Lower lobe of right lung (tissue), 2 donors: ENCODE results near the gene LRRC41. TPM values are rescaled to one million over a fixed set of nuclear protein-coding genes. Genes with fewer than 3 reads are reported as not detected.

Experiments
- ATAC-seq, 2 donors: fragments of 200-7000 bp; cut with Tn5 transposase; one replicate each; pipeline ENCODE4 v1.9.1; 2020 to 2022; ENCODE audit warnings: mild to moderate bottlenecking in 2 of 2, moderate library complexity in 2 of 2
- DNase-seq: peaks from one replicate; pipeline ENCODE4 v3.0.0-alpha.2; 2020
- H3K27ac ChIP-seq: fragments of 200-600 bp; one replicate; pipeline ENCODE4 v1.8.0; 2022
- H3K27me3 ChIP-seq: fragments of 200-600 bp; one replicate; pipeline ENCODE4 v1.8.0; 2022; ENCODE audit warnings: low read depth
- H3K36me3 ChIP-seq: fragments of 200-600 bp; one replicate; pipeline ENCODE4 v1.8.0; 2022; ENCODE audit warnings: mild to moderate bottlenecking
- H3K4me1 ChIP-seq: fragments of 200-600 bp; one replicate; pipeline ENCODE4 v1.8.0; 2022
- H3K4me3 ChIP-seq: fragments of 200-600 bp; one replicate; pipeline ENCODE4 v1.8.0; 2022; ENCODE audit warnings: mild to moderate bottlenecking
- H3K9me3 ChIP-seq: fragments of 200-600 bp; one replicate; pipeline ENCODE4 v1.8.0; 2022
- CTCF ChIP-seq: fragments of 200-600 bp; IDR thresholded peaks from one replicate; pipeline ENCODE4 v1.8.0; 2022; ENCODE audit warnings: antibody characterized with exemption, mild to moderate bottlenecking
- intact Hi-C: fragments of 100-400 bp; cut with DNase I; formaldehyde crosslinking; loops from one replicate; pipeline ENCODE4 v1.11.0; 2022
- total RNA-seq: library from RNA; stranded (reverse); fragmentation: NEBNext Ultra II Directional; extraction: Animal tissue kit (Norgen Biotek cat#: 25700); gene quantifications from one replicate; pipeline ENCODE4 v1.2.1, GENCODE V29; 2021
- donor health status: DM: no; HTN: yes; CAD: no; lungs with severe emphysema.

The LRRC41 gene
- total RNA-seq, 1 donor from 2014 or later: 47.6 TPM

- ATAC-seq: no peak
- H3K36me3 ChIP-seq: peaks cover 76% of the 10 kb centered on the region
- no peaks in the 10 kb centered on the region for H3K27me3 ChIP-seq
- DNase-seq: no peak
- H3K9me3 ChIP-seq: no peaks in the 10 kb centered on the region
- no peak overlapping the region for H3K27ac ChIP-seq
- intact Hi-C loops: no loop called here
- H3K4me3 ChIP-seq: no peak overlapping the region
- no peak for TF ChIP-seq CTCF
- no peaks in the 10 kb centered on the region for H3K4me1 ChIP-seq
These were observed 23.3 kb downstream of the LRRC41 start for GRCh38 chr1:46280092-46280491.

- no peak for ATAC-seq
- intact Hi-C loops: no loop called here
- no peak for DNase-seq
- H3K36me3 ChIP-seq: peaks cover 63% of the 10 kb centered on the region
- H3K27me3 ChIP-seq: no peaks in the 10 kb centered on the region
- no peak overlapping the region for H3K27ac ChIP-seq
- no peaks in the 10 kb centered on the region for H3K4me1 ChIP-seq
- H3K9me3 ChIP-seq: no peaks in the 10 kb centered on the region
- no peak for TF ChIP-seq CTCF
- H3K4me3 ChIP-seq: no peak overlapping the region
These were observed 24.6 kb downstream of the LRRC41 start for GRCh38 chr1:46278807-46279206.

- no peak overlapping the region for H3K4me3 ChIP-seq
- no peaks in the 10 kb centered on the region for H3K4me1 ChIP-seq
- no peak overlapping the region for H3K27ac ChIP-seq
- DNase-seq: no peak
- H3K27me3 ChIP-seq: no peaks in the 10 kb centered on the region
- TF ChIP-seq CTCF: no peak
- intact Hi-C loops: no loop called here
- ATAC-seq: no peak
- H3K36me3 ChIP-seq: peaks cover 53% of the 10 kb centered on the region
- H3K9me3 ChIP-seq: no peaks in the 10 kb centered on the region
These were observed 25.6 kb downstream of the LRRC41 start for GRCh38 chr1:46277658-46278373.

- H3K36me3 ChIP-seq: peaks cover 28% of the 10 kb centered on the region
- no peak for ATAC-seq
- TF ChIP-seq CTCF: no peak
- no peaks in the 10 kb centered on the region for H3K9me3 ChIP-seq
- intact Hi-C loops: no loop called here
- no peaks in the 10 kb centered on the region for H3K27me3 ChIP-seq
- no peak for DNase-seq
- H3K27ac ChIP-seq: no peak overlapping the region
- no peak overlapping the region for H3K4me3 ChIP-seq
- no peaks in the 10 kb centered on the region for H3K4me1 ChIP-seq
These were observed 28.4 kb downstream of the LRRC41 start for GRCh38 chr1:46275030-46275337.

GRCh38 chr1:46274225-46275029 is 29.0 kb downstream of the LRRC41 start:
- Histone ChIP-seq H3K4me1 (no peaks in the 10 kb centered on the region), H3K36me3 (peaks cover 23% of the 10 kb centered on the region), H3K4me3 (no peak overlapping the region), H3K27me3 (no peaks in the 10 kb centered on the region), H3K27ac (no peak overlapping the region), H3K9me3 (no peaks in the 10 kb centered on the region)
- DNase-seq (no peak), ATAC-seq (no peak)
- no peak for TF ChIP-seq CTCF
- intact Hi-C loops: no loop called here
